DMS153 treated with DMSO at 0.1 percent for 48 hours (cell line): ENCODE data around the gene TAF8.
"Not testable (repeated sequence)": the region's sequence is repeated elsewhere in the genome, so short reads cannot be mapped to it uniquely, and the experiment has no call there.

Source experiments
- DNase-seq: peaks from one replicate; lab custom pipeline; 2025; ENCODE audit not compliant: unreplicated experiment; lab: John Stamatoyannopoulos, UW

TAF8 gene

DNA sequence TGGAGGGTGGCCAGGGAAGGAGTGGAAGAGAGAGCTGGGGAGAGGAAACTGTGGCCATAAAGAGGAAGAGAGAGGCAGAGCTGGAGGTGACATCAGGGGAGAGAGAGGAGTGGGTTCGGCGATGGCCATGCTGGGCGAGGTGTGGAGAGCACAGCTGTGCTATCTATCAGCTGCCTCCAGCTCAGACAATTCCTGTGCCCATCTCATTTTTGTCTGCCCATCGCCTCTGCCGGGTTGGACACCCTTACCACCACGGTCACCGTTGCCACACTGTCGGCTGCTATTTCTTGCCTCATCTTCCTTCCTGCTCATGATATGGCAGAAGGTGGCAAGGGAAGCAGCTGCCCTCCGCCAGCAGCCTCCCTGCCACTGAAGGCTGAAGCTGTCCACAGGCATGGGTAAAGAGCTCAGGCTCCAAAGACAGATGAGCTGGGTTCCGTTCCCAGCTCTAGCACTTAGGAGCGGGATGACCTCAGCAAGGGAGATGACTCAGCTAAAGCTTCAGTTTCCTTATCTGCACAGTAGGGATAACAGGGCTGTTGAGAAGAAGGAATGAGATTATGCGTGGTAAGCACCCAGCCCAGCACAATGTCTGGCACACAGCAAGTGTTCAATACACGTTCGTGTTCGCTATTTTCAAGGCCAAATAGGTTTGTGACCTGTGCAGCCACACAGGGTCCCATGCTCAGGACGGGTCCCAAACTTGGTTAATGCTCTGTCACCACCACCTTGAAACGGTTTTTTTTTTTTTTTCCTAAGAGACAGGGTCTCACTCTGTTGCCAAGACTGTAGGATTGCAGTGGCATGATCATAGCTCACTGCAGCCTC lies 21.9 kb upstream of the TAF8 start:
- DNase-seq: no peak

DNA sequence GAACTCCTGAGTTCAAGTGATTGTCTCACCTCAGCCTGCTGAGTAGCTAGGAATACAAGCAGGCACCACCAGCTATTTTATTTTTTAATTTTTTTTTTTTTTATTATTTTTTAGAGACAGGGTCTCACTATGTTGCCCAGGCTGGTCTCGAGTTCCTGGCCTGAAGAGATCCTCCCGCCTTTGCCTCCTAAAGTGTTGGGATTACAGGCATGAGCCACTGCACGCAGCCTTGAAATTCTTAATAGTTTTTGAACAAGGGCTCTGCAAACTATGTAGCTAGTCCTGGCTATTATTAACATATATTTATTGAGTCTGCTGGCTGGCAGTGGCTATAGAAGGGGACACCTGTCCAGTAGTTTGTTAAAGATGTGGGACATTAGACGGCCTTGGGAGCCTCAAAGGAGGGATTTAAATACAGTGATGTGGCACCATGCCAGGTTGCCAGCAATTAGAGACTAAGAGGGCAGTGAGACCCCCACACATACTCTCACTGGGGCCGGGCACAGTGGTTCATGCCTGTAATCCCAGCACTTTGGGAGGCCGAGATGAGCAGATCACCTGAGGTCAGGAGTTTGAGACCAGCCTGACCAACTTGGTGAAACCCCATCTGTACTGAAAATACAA lies 21.1 kb upstream of the TAF8 start:
- no peak for DNase-seq

DNA sequence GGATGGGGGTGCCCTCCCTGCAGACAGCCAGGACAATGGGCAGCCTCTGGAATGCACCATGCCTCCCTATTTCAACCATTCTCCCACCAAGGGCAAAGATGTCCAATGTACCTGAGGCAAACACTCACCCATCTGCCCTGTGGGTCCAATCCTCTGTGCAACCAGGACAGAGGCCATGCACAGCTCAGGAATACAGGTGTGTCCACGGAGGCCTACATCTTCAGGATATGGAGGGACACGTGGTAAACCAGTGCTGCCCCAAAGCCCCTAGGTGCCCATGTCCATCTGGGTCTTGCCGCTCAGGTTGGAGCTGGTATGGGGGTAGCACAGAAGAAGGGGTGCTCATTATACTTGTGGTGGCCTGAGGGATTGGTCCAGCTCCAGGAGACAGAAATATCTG lies 20.4 kb upstream of the TAF8 start:
- no peak for DNase-seq

DNA sequence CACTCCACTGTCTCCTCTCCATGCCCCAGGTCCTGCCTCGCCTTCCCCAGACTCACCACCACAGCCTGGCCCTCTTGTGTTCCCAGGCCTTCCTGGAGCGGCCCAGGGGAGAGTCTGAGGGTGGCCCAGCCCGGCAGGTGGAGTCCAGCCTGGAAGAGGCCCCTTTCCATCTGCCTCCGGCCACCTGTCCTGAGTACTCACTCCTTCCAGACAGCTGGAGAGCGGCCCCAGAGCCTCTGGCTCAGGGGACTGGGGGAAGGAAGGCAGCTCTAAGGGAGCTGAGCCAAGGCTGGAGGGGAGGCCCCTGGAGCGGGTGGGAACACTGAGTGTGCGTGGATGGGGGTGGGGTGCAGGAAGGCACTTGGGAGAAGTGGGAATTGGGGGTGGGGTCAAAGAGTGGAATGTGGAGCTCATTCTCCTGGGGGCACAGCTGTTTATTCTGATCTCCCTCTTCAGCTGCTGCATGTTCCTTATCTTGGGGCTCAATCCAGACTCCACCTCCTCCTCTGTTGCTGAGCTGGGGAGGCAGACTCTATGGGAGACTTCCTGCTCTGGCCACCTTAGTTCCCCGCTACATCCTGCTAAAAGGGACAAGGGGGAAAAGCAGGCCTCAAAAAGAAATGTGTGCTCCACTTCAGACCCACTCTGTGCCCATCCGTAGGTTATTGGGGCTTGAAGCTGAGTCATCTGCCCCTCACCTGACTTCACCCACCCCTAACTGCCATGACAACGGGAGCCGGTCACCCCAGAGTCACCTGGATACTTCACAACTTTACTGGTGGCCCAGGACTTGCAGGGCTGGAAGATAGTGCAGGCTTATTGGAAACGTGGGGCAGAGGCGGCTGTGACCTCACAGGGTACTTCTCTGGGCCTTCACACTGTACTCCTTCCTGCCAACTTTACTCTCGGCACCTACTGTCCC lies 19.5 kb upstream of the TAF8 start:
- DNase-seq: no peak

DNA sequence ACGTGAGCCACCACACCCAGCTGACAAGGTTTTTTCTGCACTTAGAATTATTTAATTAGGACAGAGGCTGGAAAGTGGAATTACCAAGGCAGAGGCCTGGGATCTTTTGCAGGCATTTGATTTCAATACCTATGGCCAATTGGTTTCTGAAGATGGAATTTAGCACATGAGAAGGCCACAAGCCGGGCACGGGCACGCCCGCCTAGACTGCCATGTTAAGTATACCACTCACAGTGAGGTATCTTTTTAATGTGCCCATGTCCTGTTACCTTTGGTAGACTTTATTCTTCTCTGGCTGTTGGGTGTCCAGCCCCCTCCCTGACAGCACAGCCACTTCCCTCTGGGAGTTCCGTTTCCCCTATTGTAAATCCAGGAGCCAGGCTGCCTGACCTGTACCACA lies 18.0 kb upstream of the TAF8 start:
- no peak for DNase-seq

DNA sequence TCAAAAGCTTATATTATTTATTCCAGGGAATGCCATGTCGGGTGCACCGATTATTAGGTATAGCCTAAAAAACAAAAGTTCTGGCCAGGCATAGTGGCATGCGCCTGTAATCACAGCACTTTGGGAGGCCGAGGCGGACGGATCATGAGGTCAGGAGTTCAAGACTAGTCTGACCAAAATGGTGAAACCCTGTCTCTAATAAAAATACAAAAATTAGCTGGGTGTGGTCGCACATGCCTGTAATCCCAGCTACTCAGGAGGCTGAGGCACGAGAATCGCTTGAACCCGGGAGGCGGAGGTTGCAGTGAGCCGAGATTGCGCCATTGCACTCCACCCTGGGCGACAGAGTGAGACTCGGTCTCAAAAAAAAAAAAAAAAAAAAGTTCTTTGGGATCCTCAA lies 12.7 kb upstream of the TAF8 start:
- DNase-seq: not testable (repeated sequence)

DNA sequence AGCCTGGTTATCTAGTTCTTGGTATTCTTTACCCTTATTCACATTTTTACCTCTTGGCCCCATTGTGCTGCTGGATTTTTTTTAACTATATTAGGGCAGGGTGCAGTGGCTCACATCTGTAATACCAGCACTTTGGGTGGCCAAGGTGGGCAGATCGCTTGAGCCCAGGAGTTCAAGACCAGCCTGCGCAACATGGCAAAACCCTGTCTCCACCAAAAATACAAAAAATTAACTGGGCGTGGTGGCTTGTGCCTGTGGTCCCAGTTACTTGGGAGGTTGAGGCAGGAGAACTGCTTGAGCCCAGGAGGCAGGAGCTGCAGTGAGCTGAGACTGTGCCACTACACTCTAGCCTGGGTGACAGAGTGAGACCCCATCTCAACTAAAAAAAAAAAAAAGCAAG lies 12.2 kb upstream of the TAF8 start:
- DNase-seq: no peak

DNA sequence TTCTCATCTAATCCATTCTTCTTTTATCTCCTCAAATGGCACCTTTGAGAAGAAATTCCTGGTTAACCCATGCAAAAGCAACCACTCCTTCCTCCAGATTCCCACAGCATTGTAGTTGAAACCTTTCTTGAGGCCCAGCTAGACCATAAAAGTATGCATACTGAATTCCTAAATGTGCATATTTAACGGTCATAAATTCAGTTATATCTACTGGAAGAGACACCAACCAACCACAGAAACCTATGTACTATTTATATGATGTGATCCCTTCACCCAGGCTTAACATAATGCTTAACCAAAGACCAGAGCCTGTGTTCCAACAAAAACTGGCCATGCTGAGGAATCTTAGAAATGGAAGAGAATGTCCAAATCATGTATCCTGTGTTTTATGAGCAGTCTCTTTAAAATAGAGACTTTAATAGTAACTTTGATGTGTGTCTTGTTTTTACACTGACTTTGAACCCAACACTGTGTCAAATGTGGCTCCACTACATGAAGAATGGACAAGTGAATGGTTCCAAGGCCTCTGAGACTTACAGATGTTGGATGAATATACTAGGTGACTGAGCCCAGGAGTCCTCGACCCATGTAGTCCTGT lies 11.4 kb upstream of the TAF8 start:
- no peak for DNase-seq

DNA sequence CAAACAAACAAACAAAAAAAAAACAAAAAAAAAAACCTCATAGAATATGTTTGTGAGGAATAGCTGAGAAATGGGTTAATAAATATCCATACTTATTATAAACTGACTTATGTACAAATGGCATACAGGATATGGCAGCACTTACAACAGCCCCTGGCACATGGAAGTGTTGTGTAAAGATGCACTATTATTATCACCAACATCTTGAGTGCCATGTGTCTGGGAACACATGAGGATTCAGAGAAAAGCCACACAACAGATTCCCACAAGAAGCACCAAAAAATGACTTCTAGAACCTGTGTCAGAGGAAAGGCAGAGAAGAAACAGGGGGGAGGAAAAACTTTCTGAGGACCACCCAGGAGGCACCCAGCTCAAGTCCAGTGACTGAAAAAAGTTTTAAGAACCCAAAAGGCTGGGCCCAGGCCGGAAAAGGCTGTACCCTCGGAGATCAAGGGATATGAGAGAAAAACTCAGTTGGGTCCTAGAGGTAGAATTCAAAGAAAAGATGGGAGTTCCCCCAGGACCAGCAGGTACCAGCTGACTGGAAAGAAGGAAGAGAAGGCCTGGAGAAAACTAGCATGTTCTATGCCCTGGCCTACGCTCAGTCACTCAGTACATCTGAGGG lies 9.4 kb upstream of the TAF8 start:
- no peak for DNase-seq

DNA sequence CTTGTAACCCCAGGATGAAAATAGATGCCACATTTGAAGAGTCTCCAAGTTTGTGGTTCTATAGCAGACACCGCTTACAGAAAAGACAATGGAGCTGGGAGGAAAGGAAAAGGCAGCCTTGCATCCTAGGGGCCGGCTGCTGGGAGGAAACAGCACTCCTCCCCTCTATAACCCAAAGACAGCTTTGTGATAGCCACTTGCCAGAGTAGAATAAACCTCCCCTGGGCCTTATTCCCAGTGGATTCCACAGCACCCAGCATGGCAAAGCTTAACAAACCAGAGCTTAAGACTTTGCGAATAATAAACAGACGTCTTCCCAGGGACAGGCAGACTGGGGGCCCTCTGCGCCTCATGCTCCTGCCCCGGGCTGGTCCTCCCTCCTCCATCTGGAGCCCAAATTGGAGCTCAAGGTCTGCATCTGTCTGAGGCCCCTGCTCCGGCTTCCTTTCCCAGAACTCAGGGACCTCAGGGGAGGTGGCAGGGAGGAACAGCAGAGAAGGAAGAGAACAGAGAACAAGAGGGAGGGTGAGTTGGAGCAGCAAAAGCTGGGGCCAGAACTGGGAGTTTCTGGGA lies 8.8 kb upstream of the TAF8 start:
- DNase-seq: no peak

DNA sequence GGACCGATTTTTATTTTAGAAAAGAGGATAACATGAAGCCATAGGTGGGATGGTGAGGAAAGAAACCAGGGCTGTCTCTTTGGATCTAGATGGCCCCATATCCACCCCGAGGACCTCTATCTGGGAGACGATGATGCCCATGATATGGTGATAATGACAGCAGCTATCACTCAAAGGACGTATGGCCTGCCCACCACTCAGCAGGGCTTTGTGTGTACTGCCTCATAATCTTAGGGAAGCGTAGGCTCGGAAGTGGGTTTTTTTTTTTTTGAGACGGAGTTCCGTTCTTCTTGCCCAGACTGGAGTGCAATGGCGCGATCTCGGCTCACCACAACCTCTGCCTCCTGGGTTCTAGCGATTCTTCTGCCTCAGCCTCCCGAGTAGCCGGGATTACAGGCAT lies 8.2 kb upstream of the TAF8 start:
- no peak for DNase-seq

DNA sequence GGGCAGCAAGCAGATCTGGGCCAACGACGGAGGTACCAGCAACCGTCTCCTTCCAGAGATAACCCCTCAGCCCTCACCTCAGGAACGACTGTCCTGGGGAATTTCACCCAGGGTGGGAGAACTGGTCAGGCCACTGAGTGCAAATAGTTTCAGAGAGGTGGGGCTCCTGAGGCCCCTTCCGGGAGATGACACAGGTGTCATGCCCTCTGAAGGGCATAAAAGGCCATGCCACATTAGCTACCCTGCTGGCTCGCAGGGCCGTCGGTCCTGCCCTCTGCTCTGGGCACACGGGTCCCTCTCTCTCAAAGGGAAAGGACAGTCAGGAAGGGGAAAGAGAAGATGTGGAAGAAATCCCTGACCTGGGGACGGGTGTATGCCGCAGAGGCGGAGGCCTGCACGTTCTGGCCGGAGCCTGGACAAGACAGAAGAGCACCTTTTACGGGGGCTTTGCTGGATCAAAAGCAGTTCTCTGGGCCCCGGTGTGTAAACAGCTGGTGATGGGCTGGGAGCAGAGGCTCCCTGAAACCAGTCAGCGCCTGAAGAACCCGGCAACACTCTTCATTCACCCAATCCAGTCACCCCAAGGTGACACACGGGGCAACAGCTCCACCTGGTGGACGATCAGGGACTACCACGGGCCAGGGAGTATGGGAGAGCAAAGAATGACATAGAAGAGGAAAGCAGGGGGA lies 6.4 kb upstream of the TAF8 start:
- DNase-seq: peak; percentile 84

DNA sequence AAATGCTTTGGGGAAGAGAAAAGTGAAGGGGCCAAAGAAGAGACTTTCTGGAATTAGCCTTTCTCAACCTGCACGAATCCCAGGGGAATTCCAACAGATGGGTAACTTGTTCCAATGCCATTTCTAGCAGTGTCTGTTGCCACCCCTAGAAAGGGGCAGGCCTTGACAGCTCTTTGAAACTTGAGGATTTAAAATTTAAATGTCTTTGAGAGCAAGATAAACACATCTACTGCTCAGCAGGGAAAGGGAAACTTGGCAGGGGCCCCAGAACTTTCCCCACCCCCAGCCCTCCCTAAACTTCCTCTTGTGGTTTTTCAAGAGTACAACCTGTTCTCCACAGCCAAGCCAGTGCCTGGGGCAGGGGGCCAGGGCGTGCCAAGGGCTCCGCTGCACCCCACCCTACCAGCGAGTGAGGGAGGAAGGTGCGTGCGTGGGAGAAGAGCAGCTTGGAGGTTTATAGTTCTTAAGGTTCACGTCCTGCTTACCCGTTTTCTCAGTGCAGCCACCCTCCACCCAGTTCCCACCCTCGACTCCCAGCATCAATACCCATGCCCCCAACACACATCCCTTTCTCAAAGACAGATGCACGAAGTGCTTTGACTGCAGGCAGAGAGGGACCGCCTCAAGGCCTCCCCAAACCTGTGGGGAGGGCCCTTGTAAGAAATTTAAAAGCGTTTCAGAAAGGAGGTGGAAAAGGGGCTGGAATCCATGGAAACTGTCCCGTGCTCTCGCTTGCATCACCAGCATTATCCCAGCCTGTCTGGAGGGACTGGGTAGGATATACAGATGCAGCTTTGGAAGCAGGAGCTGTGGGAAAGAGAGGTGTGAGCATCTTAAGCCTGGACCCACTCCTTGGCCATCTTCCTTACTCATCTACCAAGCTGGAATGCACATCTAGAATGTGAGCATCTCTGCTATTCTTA lies 4.5 kb upstream of the TAF8 start:
- DNase-seq: peak; percentile 75

DNA sequence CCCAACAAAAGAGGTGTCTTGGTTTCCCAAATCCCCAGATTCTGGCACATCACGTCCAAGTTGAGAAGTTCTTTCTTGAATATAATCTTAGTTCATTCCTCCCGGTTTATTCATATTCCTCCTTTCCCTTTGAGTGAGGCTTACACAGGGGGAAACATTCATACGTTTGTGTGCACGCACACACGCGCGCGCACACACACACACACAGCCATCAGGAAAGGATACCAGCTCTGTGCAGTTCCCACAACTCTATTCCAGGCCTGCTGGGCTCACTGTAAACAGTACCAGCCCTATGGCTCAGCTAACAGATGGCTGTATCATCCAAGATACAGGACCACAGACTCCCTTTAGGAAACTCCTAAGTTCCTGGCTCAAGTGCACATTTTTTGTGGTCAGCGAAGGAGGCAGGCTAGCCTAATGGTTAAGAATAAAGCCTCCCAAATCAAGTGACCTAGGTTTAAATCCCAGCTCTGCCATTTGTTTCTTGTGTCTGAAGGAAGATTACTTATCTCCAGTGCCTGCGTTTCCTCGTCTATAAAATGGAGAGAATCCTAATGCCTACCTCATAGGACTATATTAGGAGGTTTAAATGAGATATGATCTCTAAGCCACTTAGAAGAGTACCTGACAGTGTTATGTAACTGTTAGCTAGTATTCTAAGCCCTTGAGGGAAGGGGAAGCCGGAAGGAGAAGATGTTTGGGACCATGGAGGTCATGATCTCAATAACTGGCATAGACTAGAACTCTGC lies 3.7 kb upstream of the TAF8 start:
- DNase-seq: no peak

DNA sequence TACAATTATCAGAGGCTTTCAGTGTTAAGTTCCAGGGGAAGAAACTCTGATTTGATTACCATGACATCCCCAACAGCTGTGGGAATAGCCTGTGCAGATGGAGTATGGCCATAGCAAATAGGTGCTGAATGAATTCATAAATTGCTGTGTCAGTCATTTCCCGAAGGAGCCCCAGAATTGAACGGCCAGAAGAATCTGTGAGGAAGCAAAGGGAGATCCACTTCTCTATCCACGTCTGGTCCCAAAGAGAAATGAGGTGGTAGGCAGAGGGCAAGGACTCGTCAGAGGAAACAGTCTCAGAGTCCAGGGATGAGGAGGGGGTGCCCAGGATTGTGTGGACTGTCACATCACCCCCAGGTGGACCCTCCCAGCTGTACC lies 3.1 kb upstream of the TAF8 start:
- DNase-seq: no peak

DNA sequence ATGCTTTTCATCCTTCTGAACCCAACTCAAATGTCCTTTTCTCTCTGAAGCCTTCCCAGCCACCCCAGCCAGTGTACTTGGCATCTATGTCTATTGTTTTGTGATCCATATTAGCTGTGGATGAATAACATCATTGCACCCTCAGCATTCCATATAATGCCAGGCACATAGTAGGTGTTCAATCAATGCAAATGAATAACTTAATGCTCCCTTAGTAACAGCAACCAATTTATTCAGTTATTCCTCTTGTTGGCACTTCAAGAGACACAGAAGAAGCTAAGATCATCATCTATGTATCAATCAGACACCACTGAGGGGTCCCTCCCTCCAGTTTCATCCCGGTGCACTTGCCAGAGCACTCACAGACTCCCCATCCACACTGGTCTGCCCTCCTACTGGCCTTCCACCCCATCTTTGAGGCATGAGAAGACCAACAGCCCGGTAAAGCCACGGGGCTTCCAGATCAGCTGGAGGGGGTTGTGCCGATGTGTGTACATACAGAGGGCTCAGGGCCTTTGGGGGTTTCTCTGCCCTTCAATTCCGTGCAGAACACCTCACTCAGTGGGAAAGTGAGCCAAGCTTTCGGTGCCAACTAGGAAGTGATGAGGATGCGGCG lies 2.4 kb upstream of the TAF8 start:
- DNase-seq: no peak

DNA sequence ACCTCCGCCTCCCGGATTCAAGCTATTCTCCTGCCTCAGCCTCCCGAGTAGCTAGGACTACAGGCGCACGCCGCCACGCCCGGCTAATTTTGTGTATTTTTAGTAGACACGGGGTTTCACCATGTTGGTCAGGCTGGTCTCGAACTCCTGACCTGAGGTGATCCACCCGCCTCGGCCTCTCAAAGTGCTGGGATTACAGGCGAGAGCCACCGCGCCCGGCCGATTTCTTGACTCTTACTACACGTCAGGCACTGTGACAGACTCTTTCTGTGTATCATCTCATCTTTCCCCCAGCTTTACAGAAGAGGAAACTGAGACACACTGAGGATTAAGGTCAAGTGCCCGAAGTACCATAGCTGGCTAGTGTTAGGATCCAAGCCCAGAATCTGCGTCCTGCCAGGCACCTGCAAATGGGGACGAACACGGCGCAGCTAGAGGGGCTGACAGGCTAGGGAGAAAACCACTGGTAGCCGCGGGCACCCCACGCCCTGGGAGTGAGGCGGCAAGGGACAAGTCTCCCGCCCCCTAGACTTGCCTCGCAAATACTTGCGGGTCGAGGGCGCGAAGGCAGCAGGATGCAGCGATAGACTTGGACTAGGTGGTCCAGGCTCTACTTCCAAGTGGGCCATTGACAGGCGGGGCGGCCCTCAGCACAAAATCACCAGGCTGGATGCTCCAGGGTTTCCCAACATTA lies 1.1 kb upstream of the TAF8 start:
- no peak for DNase-seq
